ENCODE results near the gene AFP.

Gene AFP

GRCh38 chr4:73470728-73471127 is 34.7 kb downstream of the AFP start:
- no peak for TF ChIP-seq CTCF (IDR thresholded peaks at IDR 0.05; ENCODE audit: low read depth, low read length)
- no peak overlapping the region for H3K4me3 ChIP-seq (ENCODE audit: low read depth, low read length)
- H3K27ac ChIP-seq = no peak overlapping the region
- no peaks in the 10 kb centered on the region for H3K36me3 ChIP-seq
- no peaks in the 10 kb centered on the region for H3K27me3 ChIP-seq (ENCODE audit: insufficient read depth, low read depth, severe bottlenecking)
- DNase-seq = no peak
- peaks cover 13% of the 10 kb centered on the region for H3K9me3 ChIP-seq (ENCODE audit: severe bottlenecking)

- Histone ChIP-seq H3K27me3 (ENCODE audit: insufficient read depth, low read depth, severe bottlenecking) (no peaks in the 10 kb centered on the region), H3K27ac (no peak overlapping the region), H3K36me3 (no peaks in the 10 kb centered on the region), H3K4me3 (ENCODE audit: low read depth, low read length) (no peak overlapping the region), H3K9me3 (ENCODE audit: severe bottlenecking) (peaks cover 13% of the 10 kb centered on the region)
- TF ChIP-seq CTCF (IDR thresholded peaks at IDR 0.05; ENCODE audit: low read depth, low read length) = no peak
- no peak for DNase-seq
Observed at GRCh38 chr4:73477176-73477575, 41.2 kb downstream of the AFP start.

GRCh38 chr4:73479323-73479722 is 43.3 kb downstream of the AFP start:
- Histone ChIP-seq H3K27me3 (ENCODE audit: insufficient read depth, low read depth, severe bottlenecking) (no peaks in the 10 kb centered on the region), H3K27ac (no peak overlapping the region), H3K36me3 (no peaks in the 10 kb centered on the region), H3K9me3 (ENCODE audit: severe bottlenecking) (peaks cover 10% of the 10 kb centered on the region), H3K4me3 (ENCODE audit: low read depth, low read length) (no peak overlapping the region)
- DNase-seq = no peak
- no peak for TF ChIP-seq CTCF (IDR thresholded peaks at IDR 0.05; ENCODE audit: low read depth, low read length)

- TF ChIP-seq CTCF (IDR thresholded peaks at IDR 0.05; ENCODE audit: low read depth, low read length) = no peak
- Histone ChIP-seq H3K36me3 (no peaks in the 10 kb centered on the region), H3K4me3 (ENCODE audit: low read depth, low read length) (no peak within 1 kb of the TSS), H3K9me3 (ENCODE audit: severe bottlenecking) (no peaks in the 10 kb centered on the region), H3K27ac (no peak within 1 kb of the TSS), H3K27me3 (ENCODE audit: insufficient read depth, low read depth, severe bottlenecking) (no peaks in the 10 kb centered on the region)
- no peak for DNase-seq
Observed at GRCh38 chr4:73481358-73481757, 45.3 kb downstream of the AFP start, which contains the start of gene AFM. Gene AFM (plus strand): TSS chr4:73481745. CDS start chr4:73481776, 31 bp downstream.

- no peak for TF ChIP-seq CTCF (IDR thresholded peaks at IDR 0.05; ENCODE audit: low read depth, low read length)
- no peaks in the 10 kb centered on the region for H3K36me3 ChIP-seq
- H3K9me3 ChIP-seq (ENCODE audit: severe bottlenecking) = no peaks in the 10 kb centered on the region
- H3K4me3 ChIP-seq (ENCODE audit: low read depth, low read length) = no peak overlapping the region
- H3K27me3 ChIP-seq (ENCODE audit: insufficient read depth, low read depth, severe bottlenecking) = no peaks in the 10 kb centered on the region
- DNase-seq = no peak
- no peak overlapping the region for H3K27ac ChIP-seq
Observed at GRCh38 chr4:73485085-73485484, 49.1 kb downstream of the AFP start.

- Histone ChIP-seq H3K4me3 (ENCODE audit: low read depth, low read length) (no peak overlapping the region), H3K27me3 (ENCODE audit: insufficient read depth, low read depth, severe bottlenecking) (no peaks in the 10 kb centered on the region)
- no peak for DNase-seq
Observed at GRCh38 chr4:73485596-73485995, 49.6 kb downstream of the AFP start.

More at GRCh38 chr4:73485596-73485995, 49.6 kb downstream of the AFP start:
- TF ChIP-seq CTCF (IDR thresholded peaks at IDR 0.05; ENCODE audit: low read depth, low read length) = no peak
- no peak overlapping the region for H3K27ac ChIP-seq
- no peaks in the 10 kb centered on the region for H3K9me3 ChIP-seq (ENCODE audit: severe bottlenecking)
- no peaks in the 10 kb centered on the region for H3K36me3 ChIP-seq

All from WERI-Rb-1 (cell line).